Non-pigmented ciliary epithelial cell (primary cell): ENCODE measurements around the gene PEAK1.

Source experiments
- DNase-seq: peaks from one replicate; pipeline ENCODE4 v3.0.0-alpha.2; 2010; ENCODE audit warnings: low read depth

The PEAK1 gene

DNA sequence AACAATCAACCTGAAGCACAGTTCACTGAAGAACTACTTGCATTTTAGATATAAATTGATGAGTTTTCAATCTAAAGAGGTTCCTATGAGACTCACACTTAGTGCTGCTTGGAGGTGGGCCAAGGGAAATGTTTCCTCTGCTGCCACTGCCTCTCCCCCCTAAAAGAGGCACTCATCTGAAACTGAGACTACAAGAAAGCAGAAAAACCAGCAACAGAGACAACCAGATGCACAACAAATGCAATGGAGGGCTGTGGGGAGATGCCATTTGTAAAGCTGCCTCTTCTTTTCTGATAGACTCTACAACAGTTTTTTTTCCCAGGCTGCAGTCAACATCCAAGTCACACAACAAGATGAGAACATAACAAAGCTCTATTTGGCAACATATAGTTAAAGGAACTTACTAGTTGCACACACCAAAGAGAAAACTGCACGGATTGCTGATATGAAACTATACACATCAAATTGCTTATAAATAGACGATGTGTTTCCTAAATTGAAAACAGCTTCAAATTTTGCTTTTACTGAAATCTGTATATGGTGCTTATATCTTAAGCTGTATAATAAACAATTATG lies 360.0 kb downstream of the PEAK1 start:
- no peak for DNase-seq

DNA sequence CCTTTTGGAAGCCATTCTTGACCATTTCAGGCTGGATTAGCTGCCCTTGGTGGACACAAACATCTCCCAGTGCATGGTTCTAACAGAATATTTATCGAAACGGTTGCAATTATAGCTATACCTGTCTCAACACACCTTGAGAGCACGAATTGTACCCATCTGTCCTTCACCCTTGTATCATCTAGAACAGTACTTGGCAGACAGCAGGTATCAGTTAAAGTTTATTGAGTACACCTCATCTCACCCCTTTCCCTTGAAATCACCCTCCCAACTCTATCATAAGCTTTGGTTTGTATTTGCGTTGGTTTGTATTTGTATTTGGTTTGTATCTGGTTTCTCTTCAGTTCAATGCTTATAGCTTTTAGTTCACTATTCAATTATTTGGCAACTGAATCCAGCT lies 361.4 kb downstream of the PEAK1 start:
- no peak for DNase-seq

DNA sequence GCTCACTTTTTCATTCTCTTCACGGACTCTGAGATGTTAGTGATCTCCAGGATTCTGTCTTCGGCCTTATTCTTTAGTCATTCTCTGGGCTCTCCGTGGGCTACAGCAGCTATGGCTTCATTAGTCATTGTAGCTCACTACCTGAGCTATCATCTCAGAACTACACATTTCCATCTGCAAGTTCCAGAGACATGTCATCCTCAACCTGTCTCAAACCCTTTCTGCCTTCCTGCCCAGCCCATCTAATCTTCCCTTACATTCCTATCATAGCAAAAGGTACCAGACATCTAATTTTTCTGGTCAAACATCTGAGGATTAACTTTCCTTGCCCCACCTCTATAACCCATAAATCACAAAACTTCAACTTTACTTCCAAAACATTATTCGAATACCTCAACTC lies 362.2 kb downstream of the PEAK1 start:
- no peak for DNase-seq

DNA sequence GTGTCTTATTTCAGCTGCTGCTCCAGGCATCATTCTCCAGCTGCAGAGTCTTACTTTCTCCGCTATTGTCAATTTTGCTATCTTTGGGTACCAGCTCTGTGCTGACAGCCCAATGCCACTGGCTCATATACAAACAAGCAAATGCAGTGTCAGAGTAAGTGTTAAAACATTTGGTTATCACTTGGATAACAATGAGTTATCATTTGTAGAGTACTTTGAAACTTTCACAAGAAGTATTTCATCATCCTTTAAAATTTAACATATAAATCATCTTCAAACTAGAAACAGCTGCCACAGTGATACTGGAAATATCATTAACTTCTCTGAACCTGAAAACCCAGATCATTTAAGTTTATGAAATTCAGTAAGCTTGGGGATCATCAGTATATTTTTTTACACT lies 362.8 kb downstream of the PEAK1 start:
- DNase-seq = no peak

DNA sequence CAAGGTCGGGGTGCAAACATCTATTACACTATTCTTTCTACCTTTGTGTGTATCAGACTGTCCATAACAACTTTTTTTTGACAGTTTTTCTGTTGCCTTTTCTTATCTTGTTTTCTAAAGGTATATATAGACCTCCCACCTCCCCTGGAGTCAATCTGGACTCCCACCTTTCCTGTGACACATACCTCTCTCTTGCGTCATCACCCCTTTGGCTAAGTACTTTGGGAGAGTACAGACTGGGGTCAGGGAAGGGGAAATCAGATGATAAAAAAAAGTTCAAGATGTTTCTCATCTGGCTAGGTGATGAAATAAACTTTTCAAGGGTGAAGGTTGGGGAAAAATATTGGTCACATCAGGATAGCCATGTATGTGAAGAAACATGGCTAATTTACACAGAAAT lies 366.2 kb downstream of the PEAK1 start:
- no peak for DNase-seq

DNA sequence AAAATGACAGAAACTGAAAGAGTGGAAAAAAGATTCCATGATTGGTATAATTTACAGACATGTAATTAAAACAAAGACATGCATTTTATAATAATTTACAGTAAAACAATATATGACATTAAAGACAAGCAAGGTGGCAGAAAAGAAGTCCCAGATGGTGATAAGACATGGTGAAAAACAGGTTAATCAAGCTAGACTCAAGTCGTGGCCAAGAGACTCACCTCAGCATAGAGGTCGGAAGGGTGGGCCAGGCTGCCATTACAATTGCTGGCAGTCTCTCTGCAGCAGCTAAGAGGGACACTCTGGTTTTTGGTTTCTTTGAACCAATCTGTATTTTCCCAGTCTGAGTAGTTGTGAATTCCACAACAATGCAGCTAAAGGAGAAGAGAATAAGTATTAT lies 367.3 kb downstream of the PEAK1 start:
- no peak for DNase-seq
